ENCODE results near the gene OR51V1. TPM values are rescaled to one million over a fixed set of nuclear protein-coding genes. Genes with fewer than 3 reads are reported as not detected.

The OR51V1 gene
- total and polyA plus RNA-seq, 2 of the 13 experiments (the other 11 are each of a cell fraction or from before 2014, with no cell fraction given) = not detected

DNA sequence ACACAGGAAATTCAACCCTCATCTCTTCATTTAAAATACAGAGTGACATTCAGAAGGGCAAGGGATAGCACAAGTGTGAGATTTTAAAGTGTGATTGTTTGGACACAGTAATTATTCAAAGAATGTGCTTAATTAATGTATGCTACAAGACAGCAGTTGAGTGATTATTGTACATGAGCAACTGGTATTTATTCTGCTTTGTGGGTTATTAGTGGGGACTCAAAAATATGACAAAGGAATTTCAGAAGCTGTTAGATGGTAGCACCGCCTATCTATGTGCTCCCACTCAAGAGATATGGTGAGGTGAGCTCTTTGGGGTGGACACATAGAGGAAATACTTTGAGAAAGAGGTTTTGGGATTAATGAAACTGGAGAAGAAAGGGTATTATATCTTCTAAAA is 39.6 kb upstream of the OR51V1 start:
- Histone ChIP-seq H3K9ac (ENCODE audit: insufficient read depth, low read depth, low read length) (no peak overlapping the region), H4K20me1 (ENCODE audit: insufficient read depth, low read length) (no peaks in the 10 kb centered on the region; the same call in 1 of the 2 replicates), H3K4me2 (ENCODE audit: low read depth, low read length) (no peak overlapping the region), H3K79me2 (ENCODE audit: insufficient read depth, low read length) (no peaks in the 10 kb centered on the region), H3K27me3 (ENCODE audit: control insufficient read depth in 1 of 2, insufficient read depth in 2 of 2, low read length in 2 of 2) (peaks cover 0 to 5% of the 10 kb centered on the region in 2 experiments; a peak in 1 of 5 replicates), H3K4me1 (ENCODE audit: insufficient read depth, low read length) (no peaks in the 10 kb centered on the region), H3K9me3 (ENCODE audit: low read length) (no peaks in the 10 kb centered on the region), H2AFZ (ENCODE audit: low read length) (no peak overlapping the region), H3K4me3 (replicated peaks in 1 of 3; ENCODE audit: insufficient read depth in 1 of 3, low read depth in 2 of 3, low read length in 3 of 3) (no peak overlapping the region), H3K27ac (ENCODE audit: extremely low read length, insufficient read depth, low read length) (no peak overlapping the region), H3K36me3 (replicated peaks in 1 of 2; ENCODE audit: control insufficient read depth in 1 of 2, insufficient read depth in 2 of 2, low read length in 2 of 2) (no peaks in the 10 kb centered on the region)
- in situ Hi-C loops (cut with HindIII; ENCODE audit: extremely low pct_ligation_motif_present, low pct_unique_long_range_greater_than_20kb) = no loop called here
- no peak for FAIRE-seq
- intact Hi-C loops (cut with micrococcal nuclease; ENCODE audit: unreplicated experiment) = no loop called here
- WGBS (ENCODE audit: low lambda C conversion rate) = 0% methylated on average over 1 of the region's 1 CpG
- no peak for DNase-seq (ENCODE audit: low spot score)
- BruUV-seq (replicated peaks) = no TSS peak
- CTCF ChIA-PET (ENCODE audit: low intra/inter-chr PET ratio, low total read pairs) = no interaction called here
- POLR2A ChIA-PET = no interaction called here
- no peak for ATAC-seq
- TF ChIP-seq EP300 (IDR thresholded peaks at IDR 0.05; ENCODE audit: low read depth in 2 of 2, low read length in 2 of 2) (no peak), EP300 (CRISPR knock-in tag; IDR thresholded peaks at IDR 0.05; ENCODE audit: borderline replicate concordance) (no peak), KDM5A (IDR thresholded peaks at IDR 0.05; ENCODE audit: borderline replicate concordance, low read length) (no peak), ZNF143 (CRISPR knock-in tag; IDR thresholded peaks at IDR 0.05) (no peak)
- TF ChIP-seq, protein P1, sequence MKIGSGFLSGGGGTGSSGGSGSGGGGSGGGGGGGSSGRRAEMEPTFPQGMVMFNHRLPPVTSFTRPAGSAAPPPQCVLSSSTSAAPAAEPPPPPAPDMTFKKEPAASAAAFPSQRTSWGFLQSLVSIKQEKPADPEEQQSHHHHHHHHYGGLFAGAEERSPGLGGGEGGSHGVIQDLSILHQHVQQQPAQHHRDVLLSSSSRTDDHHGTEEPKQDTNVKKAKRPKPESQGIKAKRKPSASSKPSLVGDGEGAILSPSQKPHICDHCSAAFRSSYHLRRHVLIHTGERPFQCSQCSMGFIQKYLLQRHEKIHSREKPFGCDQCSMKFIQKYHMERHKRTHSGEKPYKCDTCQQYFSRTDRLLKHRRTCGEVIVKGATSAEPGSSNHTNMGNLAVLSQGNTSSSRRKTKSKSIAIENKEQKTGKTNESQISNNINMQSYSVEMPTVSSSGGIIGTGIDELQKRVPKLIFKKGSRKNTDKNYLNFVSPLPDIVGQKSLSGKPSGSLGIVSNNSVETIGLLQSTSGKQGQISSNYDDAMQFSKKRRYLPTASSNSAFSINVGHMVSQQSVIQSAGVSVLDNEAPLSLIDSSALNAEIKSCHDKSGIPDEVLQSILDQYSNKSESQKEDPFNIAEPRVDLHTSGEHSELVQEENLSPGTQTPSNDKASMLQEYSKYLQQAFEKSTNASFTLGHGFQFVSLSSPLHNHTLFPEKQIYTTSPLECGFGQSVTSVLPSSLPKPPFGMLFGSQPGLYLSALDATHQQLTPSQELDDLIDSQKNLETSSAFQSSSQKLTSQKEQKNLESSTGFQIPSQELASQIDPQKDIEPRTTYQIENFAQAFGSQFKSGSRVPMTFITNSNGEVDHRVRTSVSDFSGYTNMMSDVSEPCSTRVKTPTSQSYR (CRISPR knock-in tag; IDR thresholded peaks at IDR 0.05; ENCODE audit: borderline replicate concordance) = no peak
- TF ChIP-seq, protein P2, sequence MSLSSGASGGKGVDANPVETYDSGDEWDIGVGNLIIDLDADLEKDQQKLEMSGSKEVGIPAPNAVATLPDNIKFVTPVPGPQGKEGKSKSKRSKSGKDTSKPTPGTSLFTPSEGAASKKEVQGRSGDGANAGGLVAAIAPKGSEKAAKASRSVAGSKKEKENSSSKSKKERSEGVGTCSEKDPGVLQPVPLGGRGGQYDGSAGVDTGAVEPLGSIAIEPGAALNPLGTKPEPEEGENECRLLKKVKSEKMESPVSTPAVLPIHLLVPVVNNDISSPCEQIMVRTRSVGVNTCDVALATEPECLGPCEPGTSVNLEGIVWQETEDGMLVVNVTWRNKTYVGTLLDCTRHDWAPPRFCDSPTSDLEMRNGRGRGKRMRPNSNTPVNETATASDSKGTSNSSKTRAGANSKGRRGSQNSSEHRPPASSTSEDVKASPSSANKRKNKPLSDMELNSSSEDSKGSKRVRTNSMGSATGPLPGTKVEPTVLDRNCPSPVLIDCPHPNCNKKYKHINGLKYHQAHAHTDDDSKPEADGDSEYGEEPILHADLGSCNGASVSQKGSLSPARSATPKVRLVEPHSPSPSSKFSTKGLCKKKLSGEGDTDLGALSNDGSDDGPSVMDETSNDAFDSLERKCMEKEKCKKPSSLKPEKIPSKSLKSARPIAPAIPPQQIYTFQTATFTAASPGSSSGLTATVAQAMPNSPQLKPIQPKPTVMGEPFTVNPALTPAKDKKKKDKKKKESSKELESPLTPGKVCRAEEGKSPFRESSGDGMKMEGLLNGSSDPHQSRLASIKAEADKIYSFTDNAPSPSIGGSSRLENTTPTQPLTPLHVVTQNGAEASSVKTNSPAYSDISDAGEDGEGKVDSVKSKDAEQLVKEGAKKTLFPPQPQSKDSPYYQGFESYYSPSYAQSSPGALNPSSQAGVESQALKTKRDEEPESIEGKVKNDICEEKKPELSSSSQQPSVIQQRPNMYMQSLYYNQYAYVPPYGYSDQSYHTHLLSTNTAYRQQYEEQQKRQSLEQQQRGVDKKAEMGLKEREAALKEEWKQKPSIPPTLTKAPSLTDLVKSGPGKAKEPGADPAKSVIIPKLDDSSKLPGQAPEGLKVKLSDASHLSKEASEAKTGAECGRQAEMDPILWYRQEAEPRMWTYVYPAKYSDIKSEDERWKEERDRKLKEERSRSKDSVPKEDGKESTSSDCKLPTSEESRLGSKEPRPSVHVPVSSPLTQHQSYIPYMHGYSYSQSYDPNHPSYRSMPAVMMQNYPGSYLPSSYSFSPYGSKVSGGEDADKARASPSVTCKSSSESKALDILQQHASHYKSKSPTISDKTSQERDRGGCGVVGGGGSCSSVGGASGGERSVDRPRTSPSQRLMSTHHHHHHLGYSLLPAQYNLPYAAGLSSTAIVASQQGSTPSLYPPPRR (CRISPR knock-in tag; IDR thresholded peaks at IDR 0.05; ENCODE audit: borderline replicate concordance) = no peak
- TF ChIP-seq, protein P3, sequence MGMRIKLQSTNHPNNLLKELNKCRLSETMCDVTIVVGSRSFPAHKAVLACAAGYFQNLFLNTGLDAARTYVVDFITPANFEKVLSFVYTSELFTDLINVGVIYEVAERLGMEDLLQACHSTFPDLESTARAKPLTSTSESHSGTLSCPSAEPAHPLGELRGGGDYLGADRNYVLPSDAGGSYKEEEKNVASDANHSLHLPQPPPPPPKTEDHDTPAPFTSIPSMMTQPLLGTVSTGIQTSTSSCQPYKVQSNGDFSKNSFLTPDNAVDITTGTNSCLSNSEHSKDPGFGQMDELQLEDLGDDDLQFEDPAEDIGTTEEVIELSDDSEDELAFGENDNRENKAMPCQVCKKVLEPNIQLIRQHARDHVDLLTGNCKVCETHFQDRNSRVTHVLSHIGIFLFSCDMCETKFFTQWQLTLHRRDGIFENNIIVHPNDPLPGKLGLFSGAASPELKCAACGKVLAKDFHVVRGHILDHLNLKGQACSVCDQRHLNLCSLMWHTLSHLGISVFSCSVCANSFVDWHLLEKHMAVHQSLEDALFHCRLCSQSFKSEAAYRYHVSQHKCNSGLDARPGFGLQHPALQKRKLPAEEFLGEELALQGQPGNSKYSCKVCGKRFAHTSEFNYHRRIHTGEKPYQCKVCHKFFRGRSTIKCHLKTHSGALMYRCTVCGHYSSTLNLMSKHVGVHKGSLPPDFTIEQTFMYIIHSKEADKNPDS (CRISPR knock-in tag; IDR thresholded peaks at IDR 0.05) = no peak
- TF ChIP-seq, protein P4, sequence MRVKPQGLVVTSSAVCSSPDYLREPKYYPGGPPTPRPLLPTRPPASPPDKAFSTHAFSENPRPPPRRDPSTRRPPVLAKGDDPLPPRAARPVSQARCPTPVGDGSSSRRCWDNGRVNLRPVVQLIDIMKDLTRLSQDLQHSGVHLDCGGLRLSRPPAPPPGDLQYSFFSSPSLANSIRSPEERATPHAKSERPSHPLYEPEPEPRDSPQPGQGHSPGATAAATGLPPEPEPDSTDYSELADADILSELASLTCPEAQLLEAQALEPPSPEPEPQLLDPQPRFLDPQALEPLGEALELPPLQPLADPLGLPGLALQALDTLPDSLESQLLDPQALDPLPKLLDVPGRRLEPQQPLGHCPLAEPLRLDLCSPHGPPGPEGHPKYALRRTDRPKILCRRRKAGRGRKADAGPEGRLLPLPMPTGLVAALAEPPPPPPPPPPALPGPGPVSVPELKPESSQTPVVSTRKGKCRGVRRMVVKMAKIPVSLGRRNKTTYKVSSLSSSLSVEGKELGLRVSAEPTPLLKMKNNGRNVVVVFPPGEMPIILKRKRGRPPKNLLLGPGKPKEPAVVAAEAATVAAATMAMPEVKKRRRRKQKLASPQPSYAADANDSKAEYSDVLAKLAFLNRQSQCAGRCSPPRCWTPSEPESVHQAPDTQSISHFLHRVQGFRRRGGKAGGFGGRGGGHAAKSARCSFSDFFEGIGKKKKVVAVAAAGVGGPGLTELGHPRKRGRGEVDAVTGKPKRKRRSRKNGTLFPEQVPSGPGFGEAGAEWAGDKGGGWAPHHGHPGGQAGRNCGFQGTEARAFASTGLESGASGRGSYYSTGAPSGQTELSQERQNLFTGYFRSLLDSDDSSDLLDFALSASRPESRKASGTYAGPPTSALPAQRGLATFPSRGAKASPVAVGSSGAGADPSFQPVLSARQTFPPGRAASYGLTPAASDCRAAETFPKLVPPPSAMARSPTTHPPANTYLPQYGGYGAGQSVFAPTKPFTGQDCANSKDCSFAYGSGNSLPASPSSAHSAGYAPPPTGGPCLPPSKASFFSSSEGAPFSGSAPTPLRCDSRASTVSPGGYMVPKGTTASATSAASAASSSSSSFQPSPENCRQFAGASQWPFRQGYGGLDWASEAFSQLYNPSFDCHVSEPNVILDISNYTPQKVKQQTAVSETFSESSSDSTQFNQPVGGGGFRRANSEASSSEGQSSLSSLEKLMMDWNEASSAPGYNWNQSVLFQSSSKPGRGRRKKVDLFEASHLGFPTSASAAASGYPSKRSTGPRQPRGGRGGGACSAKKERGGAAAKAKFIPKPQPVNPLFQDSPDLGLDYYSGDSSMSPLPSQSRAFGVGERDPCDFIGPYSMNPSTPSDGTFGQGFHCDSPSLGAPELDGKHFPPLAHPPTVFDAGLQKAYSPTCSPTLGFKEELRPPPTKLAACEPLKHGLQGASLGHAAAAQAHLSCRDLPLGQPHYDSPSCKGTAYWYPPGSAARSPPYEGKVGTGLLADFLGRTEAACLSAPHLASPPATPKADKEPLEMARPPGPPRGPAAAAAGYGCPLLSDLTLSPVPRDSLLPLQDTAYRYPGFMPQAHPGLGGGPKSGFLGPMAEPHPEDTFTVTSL (CRISPR knock-in tag; IDR thresholded peaks at IDR 0.05; ENCODE audit: borderline replicate concordance) = no peak

All from HepG2 (cell line).